ENCODE measurements around the gene DTX1. TPM values are rescaled to one million over a fixed set of nuclear protein-coding genes. Genes with fewer than 3 reads are reported as not detected.

DTX1 gene
- total RNA-seq, 1 donor from 2014 or later = 1.8 TPM

DNA sequence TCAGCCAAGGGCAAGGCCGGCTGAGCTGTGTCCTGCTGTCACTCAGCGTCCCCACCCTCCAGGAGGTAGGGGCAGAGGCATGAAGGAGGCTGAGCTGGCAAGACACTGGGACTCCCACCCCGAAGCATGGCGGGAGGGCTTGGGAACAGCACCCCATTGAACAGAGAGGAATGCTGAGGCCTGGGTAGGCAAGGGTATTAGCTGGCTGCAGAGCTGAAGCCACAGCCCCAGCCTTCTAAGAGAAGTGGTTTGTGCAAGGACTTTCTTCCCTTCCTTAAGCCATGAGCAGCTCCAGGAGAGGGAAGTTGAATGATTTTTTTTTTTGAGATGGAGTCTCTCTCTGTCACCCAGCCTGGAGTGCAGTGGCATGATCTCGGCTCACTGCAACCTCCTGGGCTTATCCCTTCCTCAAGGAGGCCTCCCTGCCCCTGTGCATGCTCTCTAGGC lies 86.4 kb downstream of the DTX1 start:
- Mint-ChIP-seq H3K4me1 (ENCODE audit: low read depth) (no peaks in the 10 kb centered on the region), H3K27me3 (peaks cover 11% of the 10 kb centered on the region), H3K36me3 (ENCODE audit: insufficient read depth) (no peaks in the 10 kb centered on the region), H3K9me3 (ENCODE audit: low read depth) (peaks cover 5% of the 10 kb centered on the region), H3K4me3 (ENCODE audit: low read depth) (no peak overlapping the region), H3K27ac (no peak overlapping the region)
- no peak for DNase-seq (ENCODE audit: low spot score, unreplicated experiment)
- TF ChIP-seq, protein P1, sequence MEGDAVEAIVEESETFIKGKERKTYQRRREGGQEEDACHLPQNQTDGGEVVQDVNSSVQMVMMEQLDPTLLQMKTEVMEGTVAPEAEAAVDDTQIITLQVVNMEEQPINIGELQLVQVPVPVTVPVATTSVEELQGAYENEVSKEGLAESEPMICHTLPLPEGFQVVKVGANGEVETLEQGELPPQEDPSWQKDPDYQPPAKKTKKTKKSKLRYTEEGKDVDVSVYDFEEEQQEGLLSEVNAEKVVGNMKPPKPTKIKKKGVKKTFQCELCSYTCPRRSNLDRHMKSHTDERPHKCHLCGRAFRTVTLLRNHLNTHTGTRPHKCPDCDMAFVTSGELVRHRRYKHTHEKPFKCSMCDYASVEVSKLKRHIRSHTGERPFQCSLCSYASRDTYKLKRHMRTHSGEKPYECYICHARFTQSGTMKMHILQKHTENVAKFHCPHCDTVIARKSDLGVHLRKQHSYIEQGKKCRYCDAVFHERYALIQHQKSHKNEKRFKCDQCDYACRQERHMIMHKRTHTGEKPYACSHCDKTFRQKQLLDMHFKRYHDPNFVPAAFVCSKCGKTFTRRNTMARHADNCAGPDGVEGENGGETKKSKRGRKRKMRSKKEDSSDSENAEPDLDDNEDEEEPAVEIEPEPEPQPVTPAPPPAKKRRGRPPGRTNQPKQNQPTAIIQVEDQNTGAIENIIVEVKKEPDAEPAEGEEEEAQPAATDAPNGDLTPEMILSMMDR (IDR thresholded peaks at IDR 0.05; ENCODE audit: unreplicated experiment) = no peak

DNA sequence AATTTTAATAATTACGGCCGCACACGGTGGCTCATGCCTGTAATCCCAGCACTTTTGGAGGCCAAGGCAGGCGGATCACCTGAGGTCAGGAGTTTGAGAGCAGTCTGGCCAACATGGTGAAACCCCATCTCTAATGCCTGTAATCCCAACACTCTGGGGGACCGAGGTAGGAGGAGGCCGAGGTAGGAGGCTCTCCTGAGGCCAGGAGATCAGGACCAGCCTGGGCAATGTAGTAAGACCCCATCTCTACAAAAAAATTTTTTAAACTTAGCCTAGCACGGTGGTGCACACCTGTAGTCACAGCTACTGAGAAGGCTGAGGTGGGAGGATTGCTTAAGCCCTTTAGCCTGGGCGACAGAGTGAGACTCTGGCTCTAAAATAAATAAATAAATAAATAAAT lies 87.4 kb downstream of the DTX1 start:
- Mint-ChIP-seq H3K27me3 (peaks cover 8% of the 10 kb centered on the region), H3K4me3 (ENCODE audit: low read depth) (no peak overlapping the region), H3K4me1 (ENCODE audit: low read depth) (no peaks in the 10 kb centered on the region)

DNA sequence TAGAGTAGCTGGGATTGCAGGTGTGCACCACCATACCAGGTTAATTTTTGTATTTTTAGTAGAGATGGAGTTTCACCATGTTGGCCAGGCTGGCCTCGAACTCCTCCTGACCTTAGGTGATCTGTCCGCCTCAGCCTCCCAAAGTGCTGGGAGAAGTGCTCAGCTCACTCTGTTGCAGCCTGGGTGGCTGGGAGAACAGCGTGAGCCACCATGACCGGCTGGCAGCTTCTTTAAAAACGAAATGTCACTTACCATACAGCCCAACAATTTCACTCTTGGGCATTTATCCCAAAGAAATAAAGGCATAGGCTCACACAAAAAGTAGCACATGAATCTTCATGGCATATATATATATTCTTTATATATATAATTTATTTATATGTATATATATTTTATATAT lies 88.3 kb downstream of the DTX1 start:
- H3K36me3 Mint-ChIP-seq (ENCODE audit: insufficient read depth) = no peaks in the 10 kb centered on the region

More for the DNA sequence above, 87.4 kb downstream of the DTX1 start:
- TF ChIP-seq, protein P1 (IDR thresholded peaks at IDR 0.05; ENCODE audit: unreplicated experiment) = no peak
- Mint-ChIP-seq H3K9me3 (ENCODE audit: low read depth) (peaks cover 5% of the 10 kb centered on the region), H3K27ac (no peak overlapping the region), H3K36me3 (ENCODE audit: insufficient read depth) (no peaks in the 10 kb centered on the region)
- DNase-seq (ENCODE audit: low spot score, unreplicated experiment) = no peak

DNA sequence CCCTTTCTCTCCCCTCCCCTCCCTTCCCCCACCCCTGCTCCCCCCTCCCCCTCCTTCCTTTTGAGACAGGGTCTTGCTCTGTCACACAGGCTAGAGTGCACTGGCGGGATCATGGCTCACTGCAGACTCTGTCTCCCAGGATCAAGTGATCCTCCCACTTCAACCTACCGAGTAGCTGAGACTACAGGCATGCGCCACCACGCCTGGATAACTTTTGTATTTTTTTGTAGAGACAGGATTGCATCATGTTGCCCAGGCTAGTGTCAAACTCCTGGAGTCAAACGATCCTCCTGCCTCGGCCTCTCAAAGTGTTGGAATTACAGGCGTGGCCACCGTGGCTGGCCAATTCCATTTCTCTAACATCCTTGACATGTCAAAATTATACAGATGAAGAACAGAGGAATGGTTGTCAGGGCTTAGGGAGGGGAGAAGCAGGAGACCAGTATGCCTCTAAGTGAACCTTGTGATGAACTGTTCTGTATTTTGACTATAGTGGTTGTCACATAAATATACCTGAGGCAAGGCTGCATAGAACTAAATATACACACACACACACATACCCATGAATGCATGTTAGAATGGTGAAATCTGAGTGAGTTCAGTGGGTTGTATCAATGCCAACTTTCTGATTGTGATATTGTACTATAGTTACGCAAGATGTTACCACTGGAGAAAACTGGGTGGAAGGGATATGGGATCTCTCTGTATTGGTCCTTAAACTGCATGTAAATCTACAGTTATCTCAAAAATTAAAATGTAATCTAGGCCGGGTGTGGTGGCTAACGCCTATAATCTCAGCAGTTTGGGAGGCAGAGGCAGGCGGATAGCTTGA lies 89.4 kb downstream of the DTX1 start:
- Mint-ChIP-seq H3K27ac (no peak overlapping the region), H3K27me3 (peaks cover 13% of the 10 kb centered on the region), H3K4me1 (ENCODE audit: low read depth) (peaks cover 4% of the 10 kb centered on the region), H3K36me3 (ENCODE audit: insufficient read depth) (no peaks in the 10 kb centered on the region), H3K4me3 (ENCODE audit: low read depth) (no peak overlapping the region), H3K9me3 (ENCODE audit: low read depth) (peaks cover 5% of the 10 kb centered on the region)
- TF ChIP-seq, protein P1 (IDR thresholded peaks at IDR 0.05; ENCODE audit: unreplicated experiment) = no peak
- no peak for DNase-seq (ENCODE audit: low spot score, unreplicated experiment)

More for the DNA sequence above, 88.3 kb downstream of the DTX1 start:
- Mint-ChIP-seq H3K27ac (no peak overlapping the region), H3K4me3 (ENCODE audit: low read depth) (no peak overlapping the region), H3K9me3 (ENCODE audit: low read depth) (peaks cover 5% of the 10 kb centered on the region), H3K4me1 (ENCODE audit: low read depth) (peaks cover 3% of the 10 kb centered on the region), H3K27me3 (peaks cover 10% of the 10 kb centered on the region)
- TF ChIP-seq, protein P1 (IDR thresholded peaks at IDR 0.05; ENCODE audit: unreplicated experiment) = no peak
- DNase-seq (ENCODE audit: low spot score, unreplicated experiment) = no peak

DNA sequence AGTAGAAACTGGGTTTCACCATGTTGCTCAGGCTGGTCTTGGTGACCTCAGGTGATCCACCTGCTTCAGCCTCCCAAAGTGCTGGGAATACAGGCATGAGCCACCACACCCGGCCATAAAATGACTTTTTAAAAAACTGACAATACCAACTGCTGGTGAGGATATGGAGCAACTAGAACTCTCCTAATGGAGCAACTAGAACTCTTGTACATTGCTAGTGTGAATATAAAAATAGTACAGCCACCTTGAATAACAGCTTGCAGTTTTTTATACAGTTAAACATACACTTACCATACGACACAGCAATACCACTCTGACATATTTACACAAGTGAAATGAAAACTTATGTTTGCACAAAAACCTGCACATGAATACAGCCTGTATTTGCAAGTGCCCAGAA lies 90.5 kb downstream of the DTX1 start:
- H3K4me3 Mint-ChIP-seq (ENCODE audit: low read depth) = no peak overlapping the region
- H3K27ac Mint-ChIP-seq = no peak overlapping the region
- DNase-seq (ENCODE audit: low spot score, unreplicated experiment) = no peak
- H3K4me1 Mint-ChIP-seq (ENCODE audit: low read depth) = peaks cover 4% of the 10 kb centered on the region
- H3K9me3 Mint-ChIP-seq (ENCODE audit: low read depth) = peaks cover 5% of the 10 kb centered on the region
- H3K36me3 Mint-ChIP-seq (ENCODE audit: insufficient read depth) = no peaks in the 10 kb centered on the region
- TF ChIP-seq, protein P1 (IDR thresholded peaks at IDR 0.05; ENCODE audit: unreplicated experiment) = no peak
- H3K27me3 Mint-ChIP-seq = peaks cover 17% of the 10 kb centered on the region

Other genes starting within 250 kb of the DTX1 start
- gene OAS1, start 149.8 kb upstream of the DTX1 start, total RNA-seq = 0.38 TPM in 1 of 2 replicates, not detected in the other
- gene OAS3, start 118.3 kb upstream of the DTX1 start, total RNA-seq = 1.00 and 1.1 TPM in 2 replicates
- not detected in 2 replicates for gene OAS2, start 78.2 kb upstream of the DTX1 start, total RNA-seq
- gene RASAL1, start 79.0 kb downstream of the DTX1 start, total RNA-seq = 0.36 and 0.46 TPM in 2 replicates
- gene CFAP73, start 93.0 kb downstream of the DTX1 start, total RNA-seq = not detected in 2 replicates
- gene DDX54, start 128.7 kb downstream of the DTX1 start, total RNA-seq = 61.5 and 66.1 TPM in 2 replicates
- 15.6 and 16.2 TPM in 2 replicates for gene RITA1, start 129.0 kb downstream of the DTX1 start, total RNA-seq
- 32.1 and 34.1 TPM in 2 replicates for gene TPCN1, start 164.7 kb downstream of the DTX1 start, total RNA-seq

Measured in progenitor cell of endocrine pancreas (in vitro differentiated cells).